CD4-positive, alpha-beta memory T cell (primary cell): ENCODE data around the gene VCAN. TPM values are rescaled to one million over a fixed set of nuclear protein-coding genes. Genes with fewer than 3 reads are reported as not detected.

ENCODE experiments used
- CTCF ChIA-PET: fragments of 350-600 bp; sonication (Branson Sonifier 250); formaldehyde crosslinking; loops from one replicate; lab custom pipeline; 2021; ENCODE audit warnings: inconsistent platforms; ENCODE audit not compliant: partially characterized antibody; lab: Charles Lee
- POLR2A ChIA-PET: fragments of 350-600 bp; sonication (Branson Sonifier 250); formaldehyde crosslinking; loops from one replicate; lab custom pipeline; 2021; ENCODE audit not compliant: partially characterized antibody; lab: Charles Lee
- DNase-seq, 5 donors: peaks; one replicate each; pipeline versions ENCODE4 v3.0.0 to v3.0.0-alpha.2; 2020 to 2022; ENCODE audit warnings: mixed read lengths in 1 of 5
- H3K27ac ChIP-seq: one replicate; pipeline ENCODE4 v1.7.0; 2013; ENCODE audit warnings: low read depth, low read length
- H3K27me3 ChIP-seq: 2 replicates; pipeline ENCODE4 v1.7.0; 2013; ENCODE audit warnings: mild to moderate bottlenecking, low read length, moderate library complexity; ENCODE audit not compliant: insufficient read depth
- H3K36me3 ChIP-seq: 2 replicates; pipeline ENCODE4 v1.7.0; 2013; ENCODE audit warnings: mild to moderate bottlenecking, low read length, moderate library complexity; ENCODE audit not compliant: insufficient read depth
- H3K4me1 ChIP-seq: 2 replicates; pipeline ENCODE4 v1.7.0; 2013; ENCODE audit warnings: mild to moderate bottlenecking, low read length, moderate library complexity; ENCODE audit not compliant: insufficient read depth
- H3K4me3 ChIP-seq, 2 donors: one replicate each; pipeline ENCODE4 v1.7.0; 2013; ENCODE audit warnings: low read length in 2 of 2, mild to moderate bottlenecking in 1 of 2
- H3K9me3 ChIP-seq, 2 donors: one replicate each; pipeline ENCODE4 v1.7.0; 2013; ENCODE audit warnings: low read length in 2 of 2, control low read depth in 1 of 2; ENCODE audit not compliant: control insufficient read depth in 1 of 2
- H3K27ac Mint-ChIP-seq, 7 donors: one replicate each; pipeline ENCODE4 v1.8.0; 2020 to 2021; ENCODE audit warnings: mixed read lengths in 7 of 7, mild to moderate bottlenecking in 6 of 7, inconsistent platforms in 3 of 7, moderate library complexity in 3 of 7
- H3K27me3 Mint-ChIP-seq, 2 donors: one replicate each; pipeline ENCODE4 v1.8.0; 2020 to 2021; ENCODE audit warnings: mixed read lengths in 2 of 2
- H3K36me3 Mint-ChIP-seq, 2 donors: one replicate each; pipeline ENCODE4 v1.8.0; 2020 to 2021; ENCODE audit warnings: mixed read lengths in 2 of 2, inconsistent platforms in 1 of 2, mild to moderate bottlenecking in 1 of 2
- H3K4me1 Mint-ChIP-seq, 4 donors: one replicate each; pipeline ENCODE4 v1.8.0; 2020 to 2021; ENCODE audit warnings: mixed read lengths in 4 of 4, mild to moderate bottlenecking in 1 of 4
- H3K4me3 Mint-ChIP-seq, 8 donors: one replicate each; pipeline ENCODE4 v1.8.0; 2020 to 2021; ENCODE audit warnings: mixed read lengths in 8 of 8, mild to moderate bottlenecking in 7 of 8, moderate library complexity in 6 of 8, inconsistent platforms in 3 of 8
- H3K9me3 Mint-ChIP-seq, 8 donors: one replicate each; pipeline ENCODE4 v1.8.0; 2020 to 2021; ENCODE audit warnings: mixed read lengths in 8 of 8, mild to moderate bottlenecking in 5 of 8, inconsistent platforms in 3 of 8, moderate library complexity in 1 of 8
- intact Hi-C: fragments of 100-400 bp; cut with micrococcal nuclease; formaldehyde crosslinking; loops from one replicate; pipeline ENCODE4 v1.15.1; 2023
- polyA plus RNA-seq, 2 donors: library from polyadenylated mRNA; unstranded; fragments of 300-500 nt; fragmentation: Illumina TruSeq; gene quantifications; one replicate each; pipeline ENCODE4 v1.2.3, GENCODE V29; 2021
- total RNA-seq, 2 experiments: library from RNA; stranded (reverse); gene quantifications; one replicate each; pipeline ENCODE4 v1.2.3, GENCODE V29; 2021

Gene VCAN
- total and polyA plus RNA-seq, 4 experiments from 2014 or later: 0.05 to 0.09 (median 0.06) TPM; not detected in 1

GRCh38 chr5:83474161-83474796 is 2.7 kb downstream of the VCAN start:
- Histone ChIP-seq H3K27me3 (peaks cover 41% of the 10 kb centered on the region), H3K9me3 (no peaks in the 10 kb centered on the region), H3K4me1 (peaks cover 36% of the 10 kb centered on the region), H3K27ac (no peak overlapping the region), H3K36me3 (no peaks in the 10 kb centered on the region), H3K4me3 (peak overlapping the region in 1 of 2 donors; percentile 32)
- Mint-ChIP-seq H3K4me1 (peaks cover 20 to 44% (median 33%) of the 10 kb centered on the region in 4 donors), H3K27me3 (peaks cover 51 to 56% of the 10 kb centered on the region in 2 donors), H3K27ac (peak overlapping the region in 2 of 7 donors; percentile 43 to 54), H3K4me3 (peak overlapping the region; percentile 77 to 93 (median 86)), H3K9me3 (peaks cover 0 to 2% (median 0%) of the 10 kb centered on the region in 8 donors), H3K36me3 (no peaks in the 10 kb centered on the region)
- ChIA-PET CTCF (interaction anchor here (1.0 to 1.1 kb wide), 2 partner anchors 1121 to 1124 kb away, joined by 3 read pairs; no protein-coding TSS in a partner anchor), POLR2A (no interaction called here)
- DNase-seq: peak in 2 of 5 donors; percentile 14 to 19
- intact Hi-C loops: no loop called here

GRCh38 chr5:83474991-83475390 is 3.4 kb downstream of the VCAN start:
- DNase-seq: no peak
- H3K27me3 Mint-ChIP-seq: peaks cover 52 to 55% of the 10 kb centered on the region in 2 donors
- peak overlapping the region; percentile 30 to 77 (median 61) for H3K4me3 Mint-ChIP-seq
- H3K27me3 ChIP-seq: peaks cover 41% of the 10 kb centered on the region
- H3K9me3 ChIP-seq: no peaks in the 10 kb centered on the region
- no peak overlapping the region for H3K4me3 ChIP-seq
- peaks cover 0 to 3% (median 0%) of the 10 kb centered on the region in 8 donors for H3K9me3 Mint-ChIP-seq
- intact Hi-C loops: no loop called here
- no peak overlapping the region for H3K27ac ChIP-seq
- H3K36me3 Mint-ChIP-seq: no peaks in the 10 kb centered on the region
- no peak overlapping the region for H3K27ac Mint-ChIP-seq
- POLR2A ChIA-PET: no interaction called here
- CTCF ChIA-PET: interaction anchor here (1.1 kb wide), 1 partner anchor 1125 kb away, joined by 3 read pairs; no protein-coding TSS in a partner anchor
- peaks cover 36% of the 10 kb centered on the region for H3K4me1 ChIP-seq
- H3K4me1 Mint-ChIP-seq: peaks cover 20 to 44% (median 33%) of the 10 kb centered on the region in 4 donors
- no peaks in the 10 kb centered on the region for H3K36me3 ChIP-seq

- no peak overlapping the region for H3K4me3 ChIP-seq
- H3K36me3 ChIP-seq: no peaks in the 10 kb centered on the region
- ChIA-PET CTCF (interaction anchor here (1.1 kb wide), 1 partner anchor 1125 kb away, joined by 3 read pairs; no protein-coding TSS in a partner anchor), POLR2A (no interaction called here)
- H3K27ac Mint-ChIP-seq: no peak overlapping the region
- H3K36me3 Mint-ChIP-seq: no peaks in the 10 kb centered on the region
- DNase-seq: no peak
- peaks cover 41% of the 10 kb centered on the region for H3K27me3 ChIP-seq
- peak overlapping the region in 5 of 8 donors; percentile 10 to 66 (median 33) for H3K4me3 Mint-ChIP-seq
- H3K4me1 ChIP-seq: peaks cover 36% of the 10 kb centered on the region
- no peak overlapping the region for H3K27ac ChIP-seq
- peaks cover 0 to 3% (median 0%) of the 10 kb centered on the region in 8 donors for H3K9me3 Mint-ChIP-seq
- H3K27me3 Mint-ChIP-seq: peaks cover 52 to 53% of the 10 kb centered on the region in 2 donors
- H3K9me3 ChIP-seq: no peaks in the 10 kb centered on the region
- H3K4me1 Mint-ChIP-seq: peaks cover 20 to 44% (median 33%) of the 10 kb centered on the region in 4 donors
- intact Hi-C loops: no loop called here
These were observed 3.9 kb downstream of the VCAN start for GRCh38 chr5:83475391-83475863.

GRCh38 chr5:83475935-83476814 is 4.6 kb downstream of the VCAN start:
- H3K9me3 ChIP-seq: no peaks in the 10 kb centered on the region
- no peak overlapping the region for H3K4me3 Mint-ChIP-seq
- no peak overlapping the region for H3K27ac ChIP-seq
- no peaks in the 10 kb centered on the region for H3K36me3 Mint-ChIP-seq
- H3K27me3 ChIP-seq: peaks cover 37% of the 10 kb centered on the region
- peaks cover 46% of the 10 kb centered on the region in 2 donors for H3K27me3 Mint-ChIP-seq
- CTCF ChIA-PET: no interaction called here
- peaks cover 0 to 3% (median 0%) of the 10 kb centered on the region in 8 donors for H3K9me3 Mint-ChIP-seq
- H3K27ac Mint-ChIP-seq: no peak overlapping the region
- POLR2A ChIA-PET: interaction anchor here (0.6 kb wide), 1 partner anchor 58 kb away, joined by 3 read pairs; no protein-coding TSS in a partner anchor
- peaks cover 36% of the 10 kb centered on the region for H3K4me1 ChIP-seq
- no peaks in the 10 kb centered on the region for H3K36me3 ChIP-seq
- H3K4me1 Mint-ChIP-seq: peaks cover 20 to 37% (median 32%) of the 10 kb centered on the region in 4 donors
- no peak overlapping the region for H3K4me3 ChIP-seq
- intact Hi-C loops: no loop called here
- peak in 1 of 5 donors; percentile 17 for DNase-seq

- ChIA-PET CTCF (no interaction called here), POLR2A (no interaction called here)
- H3K4me1 Mint-ChIP-seq: no peaks in the 10 kb centered on the region
- no peaks in the 10 kb centered on the region for H3K27me3 ChIP-seq
- intact Hi-C loops: no loop called here
- H3K27ac ChIP-seq: no peak overlapping the region
- no peaks in the 10 kb centered on the region for H3K36me3 ChIP-seq
- H3K36me3 Mint-ChIP-seq: peaks cover 0 to 3% of the 10 kb centered on the region in 2 donors
- no peaks in the 10 kb centered on the region for H3K9me3 ChIP-seq
- no peak overlapping the region for H3K4me3 Mint-ChIP-seq
- H3K4me3 ChIP-seq: no peak overlapping the region
- H3K27me3 Mint-ChIP-seq: peaks cover 24 to 30% of the 10 kb centered on the region in 2 donors
- H3K9me3 Mint-ChIP-seq: peaks cover 0 to 5% (median 0%) of the 10 kb centered on the region in 8 donors
- no peak overlapping the region for H3K27ac Mint-ChIP-seq
- H3K4me1 ChIP-seq: no peaks in the 10 kb centered on the region
- DNase-seq: no peak
These were observed 11.4 kb downstream of the VCAN start for GRCh38 chr5:83482961-83483360.

- Histone ChIP-seq H3K9me3 (no peaks in the 10 kb centered on the region), H3K4me3 (no peak overlapping the region), H3K27me3 (no peaks in the 10 kb centered on the region), H3K27ac (no peak overlapping the region), H3K4me1 (no peaks in the 10 kb centered on the region), H3K36me3 (no peaks in the 10 kb centered on the region)
- ChIA-PET POLR2A (no interaction called here), CTCF (no interaction called here)
- Mint-ChIP-seq H3K4me1 (no peaks in the 10 kb centered on the region), H3K27ac (no peak overlapping the region), H3K9me3 (peaks cover 0 to 4% (median 0%) of the 10 kb centered on the region in 8 donors), H3K36me3 (peaks cover 0 to 3% of the 10 kb centered on the region in 2 donors), H3K4me3 (no peak overlapping the region), H3K27me3 (peaks cover 18 to 25% of the 10 kb centered on the region in 2 donors)
- no peak for DNase-seq
- intact Hi-C loops: no loop called here
These were observed 12.8 kb downstream of the VCAN start for GRCh38 chr5:83484294-83484693.

GRCh38 chr5:83485842-83486241 is 14.3 kb downstream of the VCAN start:
- no peak overlapping the region for H3K4me3 ChIP-seq
- CTCF ChIA-PET: no interaction called here
- no peak overlapping the region for H3K4me3 Mint-ChIP-seq

More at GRCh38 chr5:83485842-83486241, 14.3 kb downstream of the VCAN start:
- Histone ChIP-seq H3K36me3 (no peaks in the 10 kb centered on the region), H3K4me1 (no peaks in the 10 kb centered on the region), H3K9me3 (no peaks in the 10 kb centered on the region), H3K27ac (no peak overlapping the region), H3K27me3 (no peaks in the 10 kb centered on the region)
- peaks cover 0 to 3% of the 10 kb centered on the region in 2 donors for H3K36me3 Mint-ChIP-seq
- DNase-seq: no peak
- H3K27ac Mint-ChIP-seq: no peak overlapping the region
- peaks cover 0 to 4% (median 0%) of the 10 kb centered on the region in 8 donors for H3K9me3 Mint-ChIP-seq
- intact Hi-C loops: no loop called here
- peaks cover 13 to 15% of the 10 kb centered on the region in 2 donors for H3K27me3 Mint-ChIP-seq
- POLR2A ChIA-PET: no interaction called here
- H3K4me1 Mint-ChIP-seq: no peaks in the 10 kb centered on the region
